ENCODE measurements around the gene ZNF573. TPM values are rescaled to one million over a fixed set of nuclear protein-coding genes. Genes with fewer than 3 reads are reported as not detected.

Gene ZNF573
- total RNA-seq, 1 donor from 2014 or later = 9.7 TPM

DNA sequence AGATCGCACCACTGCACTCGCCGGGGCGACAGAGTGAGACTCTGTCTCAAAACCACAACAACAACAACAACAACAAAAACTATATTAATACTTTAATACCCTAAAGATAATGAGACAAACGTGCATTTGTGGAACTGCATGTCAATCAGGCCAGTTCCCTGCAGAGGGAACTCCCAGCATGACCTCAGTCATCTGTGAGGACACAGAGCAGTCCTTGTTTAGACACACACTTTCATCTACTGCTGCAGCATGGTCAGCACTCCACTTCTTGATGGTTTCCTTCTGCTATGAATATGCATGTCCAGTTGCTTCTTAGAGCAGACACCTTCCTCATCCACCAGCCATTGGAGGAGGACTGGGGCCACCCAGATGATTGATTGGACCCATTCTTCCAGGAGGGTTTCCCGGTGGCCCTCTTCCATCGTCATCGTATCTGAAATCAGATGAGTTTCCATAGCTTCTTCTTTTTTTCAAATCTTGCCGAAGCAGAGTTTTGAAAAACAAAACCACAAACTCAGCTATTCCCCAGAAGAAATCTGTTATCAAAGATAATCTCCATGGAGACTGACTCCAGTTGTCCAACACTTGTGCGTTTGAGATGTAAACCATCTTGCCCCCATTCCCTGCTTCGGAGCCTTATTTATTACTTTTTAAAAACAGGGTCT is 86.3 kb downstream of the ZNF573 start:
- Mint-ChIP-seq H3K36me3 (ENCODE audit: low read depth) (peaks cover 12% of the 10 kb centered on the region), H3K27me3 (ENCODE audit: low read depth) (no peaks in the 10 kb centered on the region), H3K4me1 (ENCODE audit: low read depth) (peaks cover 11% of the 10 kb centered on the region), H3K9me3 (ENCODE audit: low read depth) (peaks cover 17% of the 10 kb centered on the region), H3K4me3 (ENCODE audit: unreplicated experiment) (peak overlapping the region; percentile 22), H3K27ac (ENCODE audit: unreplicated experiment) (no peak overlapping the region)
- DNase-seq (ENCODE audit: low spot score) = no peak
- TF ChIP-seq, protein P1, sequence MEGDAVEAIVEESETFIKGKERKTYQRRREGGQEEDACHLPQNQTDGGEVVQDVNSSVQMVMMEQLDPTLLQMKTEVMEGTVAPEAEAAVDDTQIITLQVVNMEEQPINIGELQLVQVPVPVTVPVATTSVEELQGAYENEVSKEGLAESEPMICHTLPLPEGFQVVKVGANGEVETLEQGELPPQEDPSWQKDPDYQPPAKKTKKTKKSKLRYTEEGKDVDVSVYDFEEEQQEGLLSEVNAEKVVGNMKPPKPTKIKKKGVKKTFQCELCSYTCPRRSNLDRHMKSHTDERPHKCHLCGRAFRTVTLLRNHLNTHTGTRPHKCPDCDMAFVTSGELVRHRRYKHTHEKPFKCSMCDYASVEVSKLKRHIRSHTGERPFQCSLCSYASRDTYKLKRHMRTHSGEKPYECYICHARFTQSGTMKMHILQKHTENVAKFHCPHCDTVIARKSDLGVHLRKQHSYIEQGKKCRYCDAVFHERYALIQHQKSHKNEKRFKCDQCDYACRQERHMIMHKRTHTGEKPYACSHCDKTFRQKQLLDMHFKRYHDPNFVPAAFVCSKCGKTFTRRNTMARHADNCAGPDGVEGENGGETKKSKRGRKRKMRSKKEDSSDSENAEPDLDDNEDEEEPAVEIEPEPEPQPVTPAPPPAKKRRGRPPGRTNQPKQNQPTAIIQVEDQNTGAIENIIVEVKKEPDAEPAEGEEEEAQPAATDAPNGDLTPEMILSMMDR (IDR thresholded peaks at IDR 0.05) = no peak

DNA sequence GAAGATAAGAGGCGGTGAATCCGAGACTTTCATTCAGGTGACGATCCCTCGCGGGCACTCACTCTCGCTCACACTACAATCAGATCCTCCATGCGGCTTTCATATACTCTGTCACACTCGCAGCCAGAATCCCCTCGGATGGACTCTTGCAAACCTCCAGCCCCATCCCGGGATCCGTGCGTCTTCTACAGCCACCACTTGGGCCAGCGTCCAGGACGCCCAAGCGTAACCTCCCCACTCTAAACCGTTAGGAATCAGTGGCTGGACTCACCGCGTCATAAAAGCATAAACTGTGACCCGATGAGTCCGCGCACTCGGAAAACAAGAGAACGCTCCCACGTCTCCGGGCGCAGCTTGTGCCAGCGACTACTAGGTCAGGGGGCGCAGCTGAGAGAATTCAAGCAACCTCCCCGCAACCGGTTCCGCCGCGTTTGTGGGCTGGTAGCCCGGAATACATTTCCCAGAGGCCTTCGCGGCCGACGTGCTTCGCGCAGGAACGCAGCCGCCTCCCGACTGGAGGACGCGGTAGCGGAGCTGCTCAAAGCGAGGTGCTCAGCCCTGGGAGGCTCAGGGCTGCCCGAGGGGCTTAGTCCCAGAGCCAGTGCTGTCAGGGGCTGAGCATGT is 87.4 kb downstream of the ZNF573 start:
- peaks cover 7% of the 10 kb centered on the region for H3K36me3 Mint-ChIP-seq (ENCODE audit: low read depth)
- H3K4me3 Mint-ChIP-seq (ENCODE audit: unreplicated experiment) = peak overlapping the region; percentile 94
- TF ChIP-seq, protein P1 (IDR thresholded peaks at IDR 0.05) = peak; percentile 52
- DNase-seq (ENCODE audit: low spot score) = peak; percentile 95
- H3K27me3 Mint-ChIP-seq (ENCODE audit: low read depth) = no peaks in the 10 kb centered on the region
- peaks cover 11% of the 10 kb centered on the region for H3K4me1 Mint-ChIP-seq (ENCODE audit: low read depth)
- H3K9me3 Mint-ChIP-seq (ENCODE audit: low read depth) = peaks cover 9% of the 10 kb centered on the region
- peak overlapping the region; percentile 92 for H3K27ac Mint-ChIP-seq (ENCODE audit: unreplicated experiment)

Other genes with a start within 250 kb of the ZNF573 start
- 4.9 to 5.7 TPM (median 5.2 TPM) in 3 replicates for gene ZNF571, start 184.8 kb downstream of the ZNF573 start, total RNA-seq
- gene ZNF540, start 184.7 kb downstream of the ZNF573 start, total RNA-seq = 1.3 to 3.2 TPM (median 1.4 TPM) in 3 replicates
- gene ZFP30, start 124.1 kb downstream of the ZNF573 start, total RNA-seq = 10.7 to 18.3 TPM (median 15.1 TPM) in 3 replicates
- gene ZNF607, start 59.8 kb downstream of the ZNF573 start, total RNA-seq = 5.5 to 9.2 TPM (median 6.8 TPM) in 3 replicates
- gene WDR87, start 127.0 kb upstream of the ZNF573 start, total RNA-seq = not detected in 3 replicates
- gene SIPA1L3, start 127.6 kb upstream of the ZNF573 start, total RNA-seq = 17.5 to 23.8 TPM (median 22.7 TPM) in 3 replicates